Neural progenitor cell (in vitro differentiated cells): ENCODE data around the gene LTBP2. TPM values are rescaled to one million over a fixed set of nuclear protein-coding genes. Genes with fewer than 3 reads are reported as not detected.

ENCODE experiments used
- DNase-seq: peaks from one replicate; pipeline ENCODE4 v3.0.0-alpha.2; 2016; ENCODE audit warnings: low spot score
- H2AFZ ChIP-seq: fragments of 200-600 bp; sonication (generic); replicated peaks from 2 replicates; pipeline ENCODE4 v1.6.1; 2016; ENCODE audit warnings: antibody characterized with exemption
- H3F3A ChIP-seq: fragments of 200-600 bp; sonication (generic); 2 replicates; pipeline ENCODE4 v1.6.1; 2016; ENCODE audit warnings: antibody characterized with exemption, low read depth
- H3K27ac ChIP-seq: fragments of 200-600 bp; sonication (generic); 2 replicates; pipeline ENCODE4 v1.5.1; 2016; ENCODE audit warnings: mild to moderate bottlenecking
- H3K27me3 ChIP-seq: fragments of 200-600 bp; sonication (generic); 2 replicates; pipeline ENCODE4 v1.6.1; 2016; ENCODE audit warnings: mild to moderate bottlenecking, moderate library complexity
- H3K36me3 ChIP-seq: fragments of 200-600 bp; sonication (generic); 2 replicates; pipeline ENCODE4 v1.5.1; 2016
- H3K4me1 ChIP-seq: fragments of 200-600 bp; sonication (generic); 2 replicates; pipeline ENCODE4 v1.6.1; 2016; ENCODE audit warnings: mixed run types
- H3K4me2 ChIP-seq: fragments of 200-600 bp; sonication (generic); 2 replicates; pipeline ENCODE4 v1.6.1; 2016
- H3K4me3 ChIP-seq: fragments of 200-600 bp; sonication (generic); 2 replicates; pipeline ENCODE4 v1.5.1; 2016
- H3K79me2 ChIP-seq: fragments of 200-600 bp; sonication (generic); 2 replicates; pipeline ENCODE4 v1.6.1; 2016; ENCODE audit warnings: low read depth
- H3K9ac ChIP-seq: fragments of 200-600 bp; sonication (generic); 2 replicates; pipeline ENCODE4 v1.6.1; 2016
- H3K9me3 ChIP-seq: fragments of 200-600 bp; sonication (generic); 2 replicates; pipeline ENCODE4 v1.5.1; 2016; ENCODE audit warnings: low read depth
- H4K20me1 ChIP-seq: fragments of 200-600 bp; sonication (generic); 2 replicates; pipeline ENCODE4 v1.6.1; 2016; ENCODE audit warnings: low read depth
- H3K27ac Mint-ChIP-seq: 3 replicates; pipeline ENCODE4 v1.8.0; 2021; ENCODE audit warnings: mixed read lengths
- H3K27me3 Mint-ChIP-seq: 2 replicates; pipeline ENCODE4 v1.8.0; 2022; ENCODE audit warnings: low read depth, mild to moderate bottlenecking, inconsistent platforms, moderate library complexity, mixed read lengths; ENCODE audit not compliant: insufficient read depth
- H3K36me3 Mint-ChIP-seq: 3 replicates; pipeline ENCODE4 v1.8.0; 2021; ENCODE audit warnings: mixed read lengths
- H3K4me1 Mint-ChIP-seq: 3 replicates; pipeline ENCODE4 v1.8.0; 2021; ENCODE audit warnings: mixed read lengths
- H3K4me3 Mint-ChIP-seq: 3 replicates; pipeline ENCODE4 v1.8.0; 2021; ENCODE audit warnings: mild to moderate bottlenecking, moderate library complexity, mixed read lengths
- H3K9me3 Mint-ChIP-seq: 3 replicates; pipeline ENCODE4 v1.8.0; 2020; ENCODE audit warnings: mixed read lengths
- CTCF ChIP-seq: fragments of 200-600 bp; sonication (generic); IDR thresholded peaks from 2 replicates; pipeline ENCODE4 v1.5.1; 2017; ENCODE audit warnings: antibody characterized with exemption, mild to moderate bottlenecking
- EZH2 ChIP-seq: fragments of 200-600 bp; sonication (generic); IDR thresholded peaks from 2 replicates; pipeline ENCODE4 v1.6.1; 2017; ENCODE audit warnings: antibody characterized with exemption, mild to moderate bottlenecking, moderate library complexity
- EZH2phosphoT487 ChIP-seq: fragments of 200-600 bp; sonication (generic); IDR thresholded peaks from 2 replicates; pipeline ENCODE4 v1.6.1; 2017; ENCODE audit warnings: antibody characterized with exemption
- total RNA-seq: library from RNA; depleted of rRNA; stranded (reverse); fragments of >200 nt; gene quantifications from 2 replicates; pipeline ENCODE4 v1.2.3, GENCODE V29; 2015; ENCODE audit warnings: low replicate concordance

The LTBP2 gene
- total RNA-seq, 1 donor from 2014 or later, result 0.43 TPM

GRCh38 chr14:74503291-74503937 is 108.6 kb downstream of the LTBP2 start:
- Mint-ChIP-seq H3K27ac (no peak overlapping the region), H3K9me3 (no peaks in the 10 kb centered on the region), H3K27me3 (peaks cover 5% of the 10 kb centered on the region), H3K4me1 (peaks cover 34% of the 10 kb centered on the region), H3K36me3 (no peaks in the 10 kb centered on the region), H3K4me3 (no peak overlapping the region)
- no peak for DNase-seq
- Histone ChIP-seq H3K4me1 (peaks cover 25% of the 10 kb centered on the region), H3F3A (peaks cover 37% of the 10 kb centered on the region), H3K4me3 (no peak overlapping the region), H3K36me3 (no peaks in the 10 kb centered on the region), H3K27ac (no peak overlapping the region), H4K20me1 (peaks cover 6% of the 10 kb centered on the region), H2AFZ (no peak overlapping the region), H3K9ac (no peak overlapping the region), H3K27me3 (no peaks in the 10 kb centered on the region), H3K79me2 (no peaks in the 10 kb centered on the region), H3K4me2 (no peak overlapping the region), H3K9me3 (no peaks in the 10 kb centered on the region)
- TF ChIP-seq EZH2phosphoT487 (no peak), EZH2 (no peak), CTCF (no peak)

GRCh38 chr14:74502236-74503019 is 109.6 kb downstream of the LTBP2 start:
- no peak overlapping the region for H3K4me3 Mint-ChIP-seq
- Histone ChIP-seq H2AFZ (no peak overlapping the region), H4K20me1 (peaks cover 6% of the 10 kb centered on the region), H3K4me2 (no peak overlapping the region), H3K4me1 (peaks cover 25% of the 10 kb centered on the region), H3K4me3 (no peak overlapping the region), H3K9me3 (no peaks in the 10 kb centered on the region), H3K27me3 (no peaks in the 10 kb centered on the region), H3K79me2 (peaks cover 3% of the 10 kb centered on the region), H3F3A (peaks cover 40% of the 10 kb centered on the region), H3K36me3 (no peaks in the 10 kb centered on the region), H3K27ac (no peak overlapping the region), H3K9ac (no peak overlapping the region)
- H3K27ac Mint-ChIP-seq, result peak overlapping the region; percentile 31
- peaks cover 6% of the 10 kb centered on the region for H3K27me3 Mint-ChIP-seq
- peaks cover 30% of the 10 kb centered on the region for H3K4me1 Mint-ChIP-seq
- H3K9me3 Mint-ChIP-seq, result no peaks in the 10 kb centered on the region
- H3K36me3 Mint-ChIP-seq, result no peaks in the 10 kb centered on the region
- peak; percentile 69 for DNase-seq
- TF ChIP-seq EZH2phosphoT487 (no peak), CTCF (peak; percentile 62)

GRCh38 chr14:74501691-74502090 is 110.3 kb downstream of the LTBP2 start:
- H3K27me3 Mint-ChIP-seq, result peaks cover 5% of the 10 kb centered on the region
- H3K9ac ChIP-seq, result no peak overlapping the region
- H3F3A ChIP-seq, result peaks cover 40% of the 10 kb centered on the region
- H3K4me3 Mint-ChIP-seq, result no peak overlapping the region
- H3K27me3 ChIP-seq, result no peaks in the 10 kb centered on the region
- no peaks in the 10 kb centered on the region for H3K36me3 Mint-ChIP-seq
- peak overlapping the region; percentile 50 for H3K4me2 ChIP-seq
- no peak for DNase-seq
- H3K27ac ChIP-seq, result no peak overlapping the region
- peaks cover 25% of the 10 kb centered on the region for H3K4me1 ChIP-seq
- H3K4me3 ChIP-seq, result no peak overlapping the region
- H3K9me3 ChIP-seq, result no peaks in the 10 kb centered on the region
- H4K20me1 ChIP-seq, result peaks cover 6% of the 10 kb centered on the region
- H3K4me1 Mint-ChIP-seq, result peaks cover 24% of the 10 kb centered on the region
- no peaks in the 10 kb centered on the region for H3K36me3 ChIP-seq
- no peak for TF ChIP-seq EZH2phosphoT487
- no peak for TF ChIP-seq EZH2
- H3K79me2 ChIP-seq, result peaks cover 4% of the 10 kb centered on the region
- no peaks in the 10 kb centered on the region for H3K9me3 Mint-ChIP-seq
- H2AFZ ChIP-seq, result no peak overlapping the region
- peak overlapping the region; percentile 89 for H3K27ac Mint-ChIP-seq
